Measurements from ENCODE around the gene MGMT. TPM values are rescaled to one million over a fixed set of nuclear protein-coding genes. Genes with fewer than 3 reads are reported as not detected.

Gene MGMT
- polyA plus RNA-seq, 3 donors = 9.5 to 23.5 (median 17.5) TPM

GRCh38 chr10:129580010-129580409, 113.0 kb downstream of the MGMT start:
- H3K27me3 Mint-ChIP-seq (ENCODE audit: low read depth in 3 of 3) = peaks cover 0 to 3% (median 0%) of the 10 kb centered on the region in 3 donors
- H3K4me2 ChIP-seq (replicated peaks; ENCODE audit: extremely low read depth, low read length, poor library complexity, severe bottlenecking) = no peak overlapping the region
- H3K4me3 Mint-ChIP-seq = no peak overlapping the region
- H3K36me3 ChIP-seq (replicated peaks in 1 of 2; ENCODE audit: control insufficient read depth in 1 of 2, insufficient read depth in 2 of 2, low read length in 2 of 2) = no peaks in the 10 kb centered on the region
- no peak for TF ChIP-seq CTCF (IDR thresholded peaks at IDR 0.05)
- no peaks in the 10 kb centered on the region for H3K27me3 ChIP-seq (ENCODE audit: control insufficient read depth in 2 of 2, insufficient read depth in 2 of 2, low read length in 2 of 2)
- H3K4me1 ChIP-seq (ENCODE audit: control insufficient read depth in 1 of 2, insufficient read depth in 2 of 2, low read length in 2 of 2) = no peaks in the 10 kb centered on the region
- no peak overlapping the region for H3K27ac ChIP-seq (ENCODE audit: low read depth in 1 of 2, low read length in 2 of 2)
- no peak overlapping the region for H2AFZ ChIP-seq (ENCODE audit: insufficient read depth, low read depth, low read length, poor library complexity, severe bottlenecking)
- no peak for DNase-seq
- H3K9me3 Mint-ChIP-seq = peaks cover 21 to 50% (median 30%) of the 10 kb centered on the region in 7 donors
- H3K9me3 ChIP-seq (replicated peaks in 1 of 2; ENCODE audit: control insufficient read depth in 1 of 2, insufficient read depth in 1 of 2, low read length in 2 of 2) = peaks cover 16 to 49% of the 10 kb centered on the region in 2 donors
- 95% methylated on average over 11 of the region's 13 CpGs for WGBS (ENCODE audit: insufficient coverage)
- H3K36me3 Mint-ChIP-seq = no peaks in the 10 kb centered on the region
- H4K20me1 ChIP-seq (ENCODE audit: insufficient read depth, low read length) = no peaks in the 10 kb centered on the region
- H3K4me1 Mint-ChIP-seq = no peaks in the 10 kb centered on the region
- no peaks in the 10 kb centered on the region for H3K79me2 ChIP-seq (ENCODE audit: insufficient read depth, low read length)
- no peak overlapping the region for H3K4me3 ChIP-seq (replicated peaks in 1 of 3; ENCODE audit: low read depth in 2 of 3, low read length in 3 of 3)
- H3K9ac ChIP-seq (ENCODE audit: insufficient read depth, low read length, poor library complexity, severe bottlenecking) = no peak overlapping the region
- H3K27ac Mint-ChIP-seq = no peak overlapping the region
- intact Hi-C loops (cut with micrococcal nuclease) = no loop called here

DNA sequence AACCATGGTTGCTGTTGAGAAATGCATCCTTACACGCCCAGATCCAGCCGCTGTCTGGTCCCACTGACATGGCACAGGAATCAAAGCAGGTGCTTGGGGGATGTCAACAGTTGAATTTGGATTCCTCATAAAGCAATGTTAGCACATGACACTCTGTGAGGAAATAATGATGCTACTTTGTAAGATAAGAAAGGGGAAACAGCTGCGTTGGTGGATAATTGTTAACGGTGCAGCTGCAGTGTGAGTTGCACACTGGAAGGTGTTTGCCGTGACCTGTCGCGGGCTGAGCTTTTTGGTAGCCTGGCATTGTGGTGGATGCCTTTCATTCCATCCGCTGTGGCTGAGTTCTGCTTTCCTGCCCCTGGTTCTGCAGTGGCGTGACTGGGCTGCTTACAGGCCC, 113.9 kb downstream of the MGMT start:
- no peaks in the 10 kb centered on the region for H3K27me3 ChIP-seq (ENCODE audit: control insufficient read depth in 2 of 2, insufficient read depth in 2 of 2, low read length in 2 of 2)
- no peak overlapping the region for H3K4me3 ChIP-seq (replicated peaks in 1 of 3; ENCODE audit: low read depth in 2 of 3, low read length in 3 of 3)
- Mint-ChIP-seq H3K4me1 (no peaks in the 10 kb centered on the region), H3K27me3 (ENCODE audit: low read depth in 3 of 3) (peaks cover 0 to 3% (median 0%) of the 10 kb centered on the region in 3 donors), H3K4me3 (no peak overlapping the region), H3K9me3 (peaks cover 24 to 54% (median 34%) of the 10 kb centered on the region in 7 donors), H3K36me3 (peaks cover 0 to 1% of the 10 kb centered on the region in 2 donors), H3K27ac (no peak overlapping the region)
- H3K4me2 ChIP-seq (replicated peaks; ENCODE audit: extremely low read depth, low read length, poor library complexity, severe bottlenecking) = no peak overlapping the region
- no peak for DNase-seq
- no peaks in the 10 kb centered on the region for H3K79me2 ChIP-seq (ENCODE audit: insufficient read depth, low read length)
- H3K27ac ChIP-seq (ENCODE audit: low read depth in 1 of 2, low read length in 2 of 2) = no peak overlapping the region
- TF ChIP-seq CTCF (IDR thresholded peaks at IDR 0.05) = no peak
- peaks cover 25 to 56% of the 10 kb centered on the region in 2 donors for H3K9me3 ChIP-seq (replicated peaks in 1 of 2; ENCODE audit: control insufficient read depth in 1 of 2, insufficient read depth in 1 of 2, low read length in 2 of 2)
- no peaks in the 10 kb centered on the region for H4K20me1 ChIP-seq (ENCODE audit: insufficient read depth, low read length)
- H3K4me1 ChIP-seq (ENCODE audit: control insufficient read depth in 1 of 2, insufficient read depth in 2 of 2, low read length in 2 of 2) = no peaks in the 10 kb centered on the region
- 92% methylated on average over 9 of the region's 9 CpGs for WGBS (ENCODE audit: insufficient coverage)
- intact Hi-C loops (cut with micrococcal nuclease) = no loop called here
- no peaks in the 10 kb centered on the region for H3K36me3 ChIP-seq (replicated peaks in 1 of 2; ENCODE audit: control insufficient read depth in 1 of 2, insufficient read depth in 2 of 2, low read length in 2 of 2)
- H3K9ac ChIP-seq (ENCODE audit: insufficient read depth, low read length, poor library complexity, severe bottlenecking) = no peak overlapping the region
- H2AFZ ChIP-seq (ENCODE audit: insufficient read depth, low read depth, low read length, poor library complexity, severe bottlenecking) = no peak overlapping the region

Data from CD14-positive monocyte (primary cell).